Sigmoid colon (tissue), 4 donors: Measurements from ENCODE around the gene TCOF1.

Experiments
- EP300 ChIP-seq, 4 donors: sonication (generic); formaldehyde crosslinking; IDR thresholded peaks; one replicate each; pipeline ENCODE4 v1.6.1; 2017; ENCODE audit warnings: antibody characterized with exemption in 4 of 4
- POLR2A ChIP-seq, 2 donors: fragments of 450-650 bp; IDR thresholded peaks; one replicate each; pipeline ENCODE4 v1.6.1; 2016; ENCODE audit warnings: antibody characterized with exemption in 2 of 2, mild to moderate bottlenecking in 2 of 2, moderate library complexity in 2 of 2
- POLR2AphosphoS5 ChIP-seq, 4 donors: sonication (generic); formaldehyde crosslinking; IDR thresholded peaks; one replicate each; pipeline ENCODE4 v1.6.1; 2017; ENCODE audit warnings: antibody characterized with exemption in 4 of 4
- TF ChIP-seq, protein P1 (sequence below), 4 experiments: fragments of 450-650 bp in 3 of 4; fragments of 200-600 bp in 1 of 4; IDR thresholded peaks; one replicate each; pipeline ENCODE4 v1.5.1; 2016 to 2019; ENCODE audit warnings: antibody characterized with exemption in 4 of 4, mild to moderate bottlenecking in 3 of 4, moderate library complexity in 2 of 4

DNA sequence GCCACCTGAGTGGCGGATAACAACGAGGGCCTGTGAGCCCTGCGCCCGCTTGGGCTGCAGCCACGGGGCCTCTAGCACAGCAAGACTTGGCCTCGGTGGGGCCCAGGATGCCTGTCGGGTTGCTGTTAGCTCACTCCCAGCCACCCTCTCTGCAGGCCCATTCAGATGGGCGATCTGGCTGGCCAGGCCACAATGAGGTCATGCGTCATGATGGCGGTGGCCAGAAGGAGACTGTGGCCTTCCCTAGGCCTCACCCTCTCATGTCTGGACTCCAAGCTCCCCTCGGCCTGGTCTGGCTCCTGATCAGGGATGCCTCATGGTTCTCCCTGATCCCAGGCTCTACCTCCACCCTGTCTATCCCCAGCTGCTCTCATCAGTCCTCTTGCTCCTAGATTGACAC lies 19.0 kb upstream of the TCOF1 start:
- TF ChIP-seq POLR2A (IDR thresholded peaks at IDR 0.05) (no peak), EP300 (IDR thresholded peaks at IDR 0.05) (no peak), POLR2AphosphoS5 (IDR thresholded peaks at IDR 0.05) (no peak)
- TF ChIP-seq, protein P1, sequence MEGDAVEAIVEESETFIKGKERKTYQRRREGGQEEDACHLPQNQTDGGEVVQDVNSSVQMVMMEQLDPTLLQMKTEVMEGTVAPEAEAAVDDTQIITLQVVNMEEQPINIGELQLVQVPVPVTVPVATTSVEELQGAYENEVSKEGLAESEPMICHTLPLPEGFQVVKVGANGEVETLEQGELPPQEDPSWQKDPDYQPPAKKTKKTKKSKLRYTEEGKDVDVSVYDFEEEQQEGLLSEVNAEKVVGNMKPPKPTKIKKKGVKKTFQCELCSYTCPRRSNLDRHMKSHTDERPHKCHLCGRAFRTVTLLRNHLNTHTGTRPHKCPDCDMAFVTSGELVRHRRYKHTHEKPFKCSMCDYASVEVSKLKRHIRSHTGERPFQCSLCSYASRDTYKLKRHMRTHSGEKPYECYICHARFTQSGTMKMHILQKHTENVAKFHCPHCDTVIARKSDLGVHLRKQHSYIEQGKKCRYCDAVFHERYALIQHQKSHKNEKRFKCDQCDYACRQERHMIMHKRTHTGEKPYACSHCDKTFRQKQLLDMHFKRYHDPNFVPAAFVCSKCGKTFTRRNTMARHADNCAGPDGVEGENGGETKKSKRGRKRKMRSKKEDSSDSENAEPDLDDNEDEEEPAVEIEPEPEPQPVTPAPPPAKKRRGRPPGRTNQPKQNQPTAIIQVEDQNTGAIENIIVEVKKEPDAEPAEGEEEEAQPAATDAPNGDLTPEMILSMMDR (IDR thresholded peaks at IDR 0.05), result no peak
